ENCODE data around the gene SLC6A15.

Gene SLC6A15

DNA sequence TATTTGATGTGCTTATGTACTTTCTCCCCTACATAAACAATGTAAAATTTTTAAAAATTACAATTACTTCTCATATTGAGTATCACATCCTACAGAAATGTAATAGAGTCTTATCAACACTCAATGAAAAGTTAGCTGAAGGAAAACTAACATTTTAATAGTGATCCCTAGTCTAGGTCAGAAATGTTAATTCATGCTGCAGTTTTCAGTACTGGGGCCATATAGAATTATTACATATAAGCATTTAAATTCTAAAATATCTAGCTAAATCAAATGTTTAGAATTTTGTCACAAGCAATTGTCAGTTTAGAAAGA lies 37.8 kb downstream of the SLC6A15 start:
- no peak for DNase-seq (ENCODE audit: low spot score)

DNA sequence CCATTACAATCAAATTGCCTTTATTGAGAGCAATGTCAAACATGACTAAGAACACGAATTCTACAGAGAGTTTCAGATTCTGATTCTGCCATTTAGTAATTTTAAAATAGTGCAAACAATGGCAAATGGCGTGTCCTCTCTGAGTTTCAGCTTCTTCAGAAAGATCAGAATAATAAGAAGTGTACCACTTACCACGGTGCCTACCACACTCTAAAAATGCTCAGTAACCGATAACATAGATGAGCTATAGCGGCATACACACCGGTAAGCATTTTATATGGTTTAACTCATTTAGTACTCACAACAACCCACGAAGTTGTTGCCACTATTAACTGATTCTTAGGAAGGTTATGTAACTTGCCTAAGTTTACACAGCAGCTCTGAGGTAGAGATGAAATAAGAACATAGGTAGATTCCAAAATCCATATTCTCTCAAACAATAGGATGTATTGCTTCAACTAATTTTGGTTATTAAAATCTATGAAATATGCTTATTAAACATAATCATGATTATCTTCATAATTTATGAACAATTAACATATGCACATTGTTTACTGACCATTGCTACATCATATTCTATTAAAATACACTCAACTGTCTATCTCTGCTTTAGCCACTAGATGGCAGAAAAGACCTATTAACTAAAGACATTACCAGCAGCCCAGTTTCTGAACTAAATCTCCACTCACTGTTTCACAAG lies 38.3 kb downstream of the SLC6A15 start:
- DNase-seq (ENCODE audit: low spot score), result peak; percentile 77

GRCh38 chr12:84862186-84862585 lies 50.4 kb downstream of the SLC6A15 start:
- no peak for DNase-seq (ENCODE audit: low spot score)

- DNase-seq (ENCODE audit: low spot score), result no peak
These were observed 51.9 kb downstream of the SLC6A15 start for GRCh38 chr12:84860718-84861117.

- DNase-seq (ENCODE audit: low spot score), result no peak
These were observed 53.8 kb downstream of the SLC6A15 start for GRCh38 chr12:84858796-84859195.

DNA sequence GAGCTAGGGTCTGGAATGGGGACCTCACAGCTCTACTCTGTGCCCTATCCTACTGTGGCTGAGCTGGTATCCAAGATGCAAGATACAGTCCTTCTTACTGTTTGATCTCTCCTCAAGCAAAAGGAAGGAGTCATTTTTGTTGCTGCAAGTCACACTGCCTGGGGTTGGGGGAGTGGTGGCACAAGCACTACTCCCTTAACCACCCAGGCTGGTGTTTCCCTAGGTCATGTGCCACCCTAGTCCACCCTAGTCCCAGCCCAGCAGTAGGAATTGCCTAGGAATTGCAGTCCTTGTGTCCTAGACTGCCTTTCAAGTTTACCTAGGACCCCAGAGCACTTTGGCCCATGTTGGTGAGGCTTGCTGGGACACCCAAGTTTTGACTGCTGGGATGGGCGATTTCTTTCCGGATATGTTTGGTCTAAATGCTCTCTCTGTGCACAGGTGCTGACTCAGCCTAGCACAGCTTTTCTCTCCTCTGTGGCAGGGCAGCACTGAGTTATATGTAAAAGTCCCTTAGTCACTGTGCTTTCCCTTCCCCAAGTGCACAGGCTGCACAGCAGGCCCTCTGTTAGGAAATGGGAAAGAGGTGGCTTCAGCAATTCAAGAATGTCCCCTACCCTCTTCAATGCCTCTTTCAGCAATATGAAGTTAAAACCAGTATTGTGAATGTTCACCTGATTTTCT lies 54.9 kb downstream of the SLC6A15 start:
- DNase-seq (ENCODE audit: low spot score), result no peak

GRCh38 chr12:84856156-84856900 lies 56.3 kb downstream of the SLC6A15 start:
- DNase-seq (ENCODE audit: low spot score), result no peak

DNA sequence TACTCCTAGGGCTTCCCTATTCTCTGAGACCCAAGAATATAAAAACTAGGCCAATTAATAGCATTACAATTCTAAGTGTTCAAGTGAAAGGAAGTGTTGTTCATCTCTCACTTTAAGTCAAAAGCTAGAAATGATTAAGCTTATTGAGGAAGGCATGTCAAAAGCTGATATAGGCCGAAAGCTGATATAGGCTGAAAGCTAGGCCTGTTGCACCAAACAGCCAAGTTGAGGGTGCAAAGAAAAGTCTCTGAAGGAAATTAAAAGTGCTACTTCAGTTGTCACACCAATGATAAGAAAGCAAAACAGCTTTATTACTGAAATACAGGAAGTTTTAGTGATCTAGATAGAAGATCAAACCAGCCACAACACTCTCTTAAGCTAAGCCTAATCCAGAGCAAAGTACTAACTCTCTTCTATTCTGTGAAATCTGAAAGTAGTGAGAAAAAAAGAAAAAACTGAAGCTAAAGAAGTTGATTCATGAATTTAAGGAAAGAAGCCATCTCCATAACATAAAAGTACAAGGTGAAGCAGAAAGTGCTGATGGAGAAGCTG lies 68.9 kb downstream of the SLC6A15 start:
- no peak for DNase-seq (ENCODE audit: low spot score)

DNA sequence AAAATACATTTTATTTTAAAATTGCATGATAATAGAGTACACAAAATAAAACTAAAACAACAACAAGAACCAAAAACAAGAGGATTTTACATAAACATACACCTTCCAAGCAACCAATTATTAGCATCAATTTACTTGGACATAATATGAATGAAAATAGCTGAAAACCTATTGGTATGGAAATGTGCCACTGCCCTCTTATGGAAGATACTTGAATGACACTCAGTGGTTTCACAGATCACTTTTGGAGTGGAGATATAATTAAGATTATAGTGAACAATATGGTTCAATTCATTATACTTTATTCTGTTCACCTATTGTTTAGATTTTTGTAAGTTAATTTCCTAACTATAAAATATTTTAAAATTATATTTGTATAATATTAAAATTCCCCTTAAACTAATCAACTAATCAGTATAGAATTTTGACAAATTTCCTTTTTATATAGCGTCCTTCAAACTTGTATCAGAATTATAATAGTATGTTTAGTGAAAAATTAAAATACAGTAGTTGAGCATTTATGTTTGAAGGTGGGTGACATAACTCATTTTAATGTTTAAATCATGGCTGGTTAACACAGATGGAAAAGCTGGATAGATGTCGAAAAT lies 70.1 kb downstream of the SLC6A15 start:
- peak; percentile 45 for DNase-seq (ENCODE audit: low spot score)

- no peak for DNase-seq (ENCODE audit: low spot score)
These were observed 71.0 kb downstream of the SLC6A15 start for GRCh38 chr12:84841591-84841990.

- DNase-seq (ENCODE audit: low spot score), result no peak
These were observed 72.2 kb downstream of the SLC6A15 start for GRCh38 chr12:84840356-84840755.

DNA sequence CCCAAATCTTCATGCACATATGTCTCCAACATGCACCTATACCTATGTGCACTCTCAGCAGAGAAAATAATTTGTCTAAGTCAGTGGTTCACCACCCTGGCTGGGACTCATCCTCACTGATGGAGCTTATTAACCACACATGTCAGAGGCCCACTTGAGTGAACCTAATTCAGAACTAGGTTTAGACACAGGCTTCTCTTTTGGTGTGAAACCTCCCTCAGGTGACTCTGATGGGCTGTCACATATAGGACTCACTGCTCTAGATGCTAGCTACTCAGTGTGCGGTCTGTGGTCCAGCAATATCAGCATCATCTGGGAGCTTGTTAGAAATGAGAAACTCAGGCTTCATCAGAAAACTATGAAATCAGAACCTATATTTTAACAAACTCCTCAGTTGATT lies 85.7 kb downstream of the SLC6A15 start:
- DNase-seq (ENCODE audit: low spot score), result no peak

DNA sequence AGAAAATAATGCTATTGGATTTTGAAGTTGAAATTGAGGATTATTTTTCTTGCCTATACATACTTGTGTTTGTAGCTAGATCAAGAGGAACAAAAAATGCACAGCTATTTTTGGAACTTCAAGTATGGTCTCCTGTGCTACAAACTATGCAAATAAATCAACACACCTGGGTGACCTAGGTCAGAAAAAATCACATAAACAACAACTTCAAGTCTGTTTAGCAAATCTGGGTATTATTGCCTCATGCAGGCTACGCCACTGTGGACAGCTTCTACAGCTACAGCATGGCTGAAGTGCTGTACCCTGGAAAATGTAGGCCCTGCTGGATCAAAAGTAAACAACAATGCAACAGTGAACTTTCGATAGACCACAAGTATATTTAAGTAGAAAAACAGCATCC lies 87.5 kb downstream of the SLC6A15 start:
- no peak for DNase-seq (ENCODE audit: low spot score)

DNA sequence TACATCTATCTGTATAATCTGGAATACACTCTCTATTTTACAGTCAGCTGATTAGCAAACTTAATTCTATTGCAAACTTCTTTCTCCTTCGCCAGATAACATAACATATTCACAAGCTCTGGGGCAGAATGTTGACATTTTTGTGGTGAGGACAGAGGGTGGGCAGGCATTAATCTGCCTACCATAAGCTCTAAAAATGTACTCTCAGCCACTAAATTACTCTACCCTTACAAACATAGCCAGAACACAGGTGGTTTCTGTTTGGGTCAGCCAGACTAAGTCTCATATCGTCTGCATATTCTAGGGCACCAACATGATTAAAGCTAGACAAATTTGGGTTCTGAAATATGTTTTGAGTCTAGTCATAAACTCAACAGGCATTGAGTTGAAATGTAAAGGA lies 90.1 kb downstream of the SLC6A15 start:
- no peak for DNase-seq (ENCODE audit: low spot score)

- no peak for DNase-seq (ENCODE audit: low spot score)
These were observed 95.5 kb downstream of the SLC6A15 start for GRCh38 chr12:84816916-84817695.

GRCh38 chr12:84814664-84815245 lies 97.8 kb downstream of the SLC6A15 start:
- no peak for DNase-seq (ENCODE audit: low spot score)

- DNase-seq (ENCODE audit: low spot score), result no peak
These were observed 98.6 kb downstream of the SLC6A15 start for GRCh38 chr12:84813780-84814663.

- no peak for DNase-seq (ENCODE audit: low spot score)
These were observed 101.3 kb downstream of the SLC6A15 start for GRCh38 chr12:84811291-84811690.

DNA sequence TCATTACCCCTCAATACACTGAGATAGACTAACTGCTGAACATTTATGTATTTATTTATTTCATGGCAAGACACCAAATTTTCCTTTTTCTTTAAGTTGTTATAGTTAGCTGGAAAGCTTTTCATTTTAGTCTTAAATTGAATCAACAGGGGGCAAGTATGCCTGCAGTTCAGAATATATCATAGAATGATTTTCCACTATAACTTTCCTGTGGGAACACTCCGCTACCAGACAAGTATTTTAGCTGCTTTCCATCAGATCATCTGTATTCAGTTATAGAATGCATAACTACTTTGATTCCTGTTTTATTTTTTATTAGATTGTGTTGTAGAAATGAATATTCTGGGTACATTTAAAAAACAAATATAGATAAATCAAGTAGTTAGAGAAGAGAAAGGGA lies 102.0 kb downstream of the SLC6A15 start:
- no peak for DNase-seq (ENCODE audit: low spot score)
